ENCODE results near the gene CRIM1. TPM values are rescaled to one million over a fixed set of nuclear protein-coding genes. Genes with fewer than 3 reads are reported as not detected.
A peak's percentile ranks its signal among the peaks of the same experiment; 100 is the strongest.

The CRIM1 gene
- total RNA-seq, 1 experiment from 2014 or later = 27.6 TPM

- Mint-ChIP-seq H3K27ac (peak overlapping the region; percentile 11 to 90 (median 54); a peak in 6 of 7 replicates), H3K4me1 (peaks cover 42 to 52% of the 10 kb centered on the region in 2 experiments), H3K27me3 (ENCODE audit: low read depth) (no peaks in the 10 kb centered on the region), H3K9me3 (no peaks in the 10 kb centered on the region), H3K36me3 (ENCODE audit: insufficient read depth in 1 of 3, low read depth in 3 of 3) (peaks cover 0 to 8% (median 4%) of the 10 kb centered on the region in 3 experiments; a peak in 2 of 7 replicates), H3K4me3 (no peak overlapping the region)
- Histone ChIP-seq H4K8ac (replicated peaks; ENCODE audit: insufficient read length, low read depth, low read length) (no peak overlapping the region), H2BK120ac (ENCODE audit: low read depth, low read length, poor library complexity, severe bottlenecking) (no peak overlapping the region), H2AK5ac (ENCODE audit: insufficient read length, low read length) (no peak overlapping the region), H2BK15ac (ENCODE audit: low read depth, low read length) (no peak overlapping the region), H2BK20ac (ENCODE audit: low read depth, low read length, poor library complexity, severe bottlenecking) (no peak overlapping the region), H4K91ac (ENCODE audit: insufficient read length, low read depth, low read length) (no peak overlapping the region), H3K23ac (ENCODE audit: insufficient read length, low read depth, low read length) (no peak overlapping the region), H3K56ac (ENCODE audit: insufficient read length, low read depth, low read length) (no peak overlapping the region), H4K5ac (ENCODE audit: insufficient read length, low read depth, low read length) (no peak overlapping the region), H3K4ac (ENCODE audit: low read depth, low read length) (no peak overlapping the region), H3K14ac (ENCODE audit: insufficient read depth, low read length) (no peak overlapping the region), H3K79me1 (ENCODE audit: insufficient read depth, low read depth, low read length, poor library complexity, severe bottlenecking) (no peaks in the 10 kb centered on the region), H2BK12ac (ENCODE audit: insufficient read length, low read depth, low read length) (no peak overlapping the region), H4K20me1 (ENCODE audit: control insufficient read depth, insufficient read depth, insufficient read length) (no peaks in the 10 kb centered on the region), H3K4me2 (ENCODE audit: insufficient read depth, insufficient read length, low read length) (no peak overlapping the region), H3K9me3 (ENCODE audit: control insufficient read depth, low read depth, low read length) (no peaks in the 10 kb centered on the region), H3K9ac (ENCODE audit: extremely low read depth, insufficient read length, low read length) (no peak overlapping the region), H2AFZ (ENCODE audit: low read length) (no peak overlapping the region), H3K27ac (ENCODE audit: insufficient read length, low read depth, low read length) (no peak overlapping the region), H3K18ac (ENCODE audit: insufficient read length, low read depth, low read length) (no peak overlapping the region), H3K23me2 (ENCODE audit: insufficient read length, low read depth, low read length, poor library complexity, severe bottlenecking) (no peaks in the 10 kb centered on the region), H3K27me3 (ENCODE audit: insufficient read depth, low read length) (no peaks in the 10 kb centered on the region), H2BK5ac (ENCODE audit: insufficient read length, low read length) (no peak overlapping the region), H3K4me1 (ENCODE audit: insufficient read depth, low read length) (peaks cover 9% of the 10 kb centered on the region; the same call in 1 of the 2 replicates), H3K79me2 (ENCODE audit: insufficient read depth, low read length) (peaks cover 7% of the 10 kb centered on the region; the same call in 1 of the 2 replicates), H3T11ph (ENCODE audit: low read length) (no peak overlapping the region)
- DNase-seq = no peak
- WGBS (ENCODE audit: extremely low coverage, insufficient read length, low lambda C conversion rate) = no CpG with 5 or more reads among the region's 6 CpGs
- TF ChIP-seq, protein P1, sequence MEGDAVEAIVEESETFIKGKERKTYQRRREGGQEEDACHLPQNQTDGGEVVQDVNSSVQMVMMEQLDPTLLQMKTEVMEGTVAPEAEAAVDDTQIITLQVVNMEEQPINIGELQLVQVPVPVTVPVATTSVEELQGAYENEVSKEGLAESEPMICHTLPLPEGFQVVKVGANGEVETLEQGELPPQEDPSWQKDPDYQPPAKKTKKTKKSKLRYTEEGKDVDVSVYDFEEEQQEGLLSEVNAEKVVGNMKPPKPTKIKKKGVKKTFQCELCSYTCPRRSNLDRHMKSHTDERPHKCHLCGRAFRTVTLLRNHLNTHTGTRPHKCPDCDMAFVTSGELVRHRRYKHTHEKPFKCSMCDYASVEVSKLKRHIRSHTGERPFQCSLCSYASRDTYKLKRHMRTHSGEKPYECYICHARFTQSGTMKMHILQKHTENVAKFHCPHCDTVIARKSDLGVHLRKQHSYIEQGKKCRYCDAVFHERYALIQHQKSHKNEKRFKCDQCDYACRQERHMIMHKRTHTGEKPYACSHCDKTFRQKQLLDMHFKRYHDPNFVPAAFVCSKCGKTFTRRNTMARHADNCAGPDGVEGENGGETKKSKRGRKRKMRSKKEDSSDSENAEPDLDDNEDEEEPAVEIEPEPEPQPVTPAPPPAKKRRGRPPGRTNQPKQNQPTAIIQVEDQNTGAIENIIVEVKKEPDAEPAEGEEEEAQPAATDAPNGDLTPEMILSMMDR (conservative IDR thresholded peaks at IDR 0.05) = no peak
Observed at GRCh38 chr2:36420569-36421181, 65.1 kb downstream of the CRIM1 start.
